HCT116 (cell line): ENCODE results near the gene THRAP3. TPM values are rescaled to one million over a fixed set of nuclear protein-coding genes. Genes with fewer than 3 reads are reported as not detected.

Source experiments
- ATAC-seq: fragments of 200-7000 bp; cut with Tn5 transposase; 2 replicates; pipeline ENCODE4 v1.9.1; 2020; ENCODE audit warnings: mild to moderate bottlenecking, moderate library complexity
- BruUV-seq: library from RNA; stranded (reverse); fragments of 400-500 nt; replicated peaks from 2 replicates; lab custom pipeline; 2021; lab: Mats Ljungman, UMichigan
- CTCF ChIA-PET: fragments of 300-600 bp; sonication (Branson Sonifier 250); formaldehyde crosslinking; loops from one replicate; lab custom pipeline; 2021; ENCODE audit warnings: antibody characterized with exemption; lab: Charles Lee
- POLR2A ChIA-PET: fragments of 300-600, 350-600 bp; sonication (Branson Sonifier 250); formaldehyde crosslinking; loops from one replicate; lab custom pipeline; 2021; ENCODE audit warnings: antibody characterized with exemption; lab: Charles Lee
- RAD21 ChIA-PET, 2 experiments: fragments of 300-600 bp; sonication (Branson Sonifier 250); formaldehyde crosslinking; loops; one replicate each; lab custom pipeline; 2023; ENCODE audit warnings: low total read pairs in 2 of 2; ENCODE audit not compliant: uncharacterized antibody in 2 of 2, unreplicated experiment in 2 of 2, low non-redundant PET in 1 of 2; lab: Charles Lee
- DNase-seq: peaks from one replicate; pipeline ENCODE4 v3.0.0-alpha.2; 2010; ENCODE audit warnings: low read depth, low spot score
- H2AFZ ChIP-seq: fragments of 200-600 bp; shearing (Covaris generic), sonication (generic); 2 replicates; pipeline ENCODE4 v1.6.1; 2017; ENCODE audit warnings: low read depth, mixed run types, mixed read lengths, antibody characterized with exemption, low read length; ENCODE audit not compliant: poor library complexity, severe bottlenecking
- H3K27ac ChIP-seq: 2 replicates; pipeline ENCODE4 v1.5.1; 2012; ENCODE audit warnings: low read depth, low read length
- H3K27me3 ChIP-seq: fragments of 200-600 bp; sonication (generic); 2 replicates; pipeline ENCODE4 v1.6.1; 2016; ENCODE audit warnings: mixed run types, low read length, mixed read lengths; ENCODE audit not compliant: insufficient read depth
- H3K36me3 ChIP-seq, 2 experiments: fragments of 200-500 bp in 1 of 2; fragments of 200-600 bp in 1 of 2; sonication (Bioruptor generic) in 1 of 2; sonication (generic) in 1 of 2; 2 replicates each; pipeline versions ENCODE4 v1.5.1 to v1.6.1; 2014 to 2016; ENCODE audit warnings: low read length in 2 of 2, inconsistent platforms in 1 of 2, mixed read lengths in 1 of 2, mixed run types in 1 of 2; ENCODE audit not compliant: insufficient read depth in 2 of 2, control insufficient read depth in 1 of 2
- H3K4me1 ChIP-seq, 2 experiments: fragments of 200-600 bp in 1 of 2; sonication (generic) in 1 of 2; 2 replicates each; pipeline versions ENCODE4 v1.5.1 to v1.6.1; 2012 to 2017; ENCODE audit warnings: low read length in 2 of 2, inconsistent platforms in 1 of 2, mild to moderate bottlenecking in 1 of 2, mixed read lengths in 1 of 2, mixed run types in 1 of 2, moderate library complexity in 1 of 2; ENCODE audit not compliant: insufficient read depth in 2 of 2, control insufficient read depth in 1 of 2
- H3K4me2 ChIP-seq: fragments of 200-600 bp; sonication (generic); 2 replicates; pipeline ENCODE4 v1.6.1; 2017; ENCODE audit warnings: mixed run types, low read length, mixed read lengths
- H3K4me3 ChIP-seq, 2 experiments: fragments of 200-600 bp in 1 of 2; sonication (generic) in 1 of 2; replicated peaks in 1 of 2; 2 replicates each; pipeline ENCODE4 v1.5.1; 2011 to 2016; ENCODE audit warnings: low read length in 2 of 2, control low read depth in 1 of 2, low read depth in 1 of 2, mild to moderate bottlenecking in 1 of 2, mixed read lengths in 1 of 2, mixed run types in 1 of 2
- H3K79me2 ChIP-seq: fragments of 200-600 bp; sonication (generic); 2 replicates; pipeline ENCODE4 v1.6.1; 2017; ENCODE audit warnings: mild to moderate bottlenecking, mixed run types, low read length, moderate library complexity, mixed read lengths; ENCODE audit not compliant: insufficient read depth
- H3K9ac ChIP-seq: fragments of 200-600 bp; sonication (generic); 2 replicates; pipeline ENCODE4 v1.6.1; 2016; ENCODE audit warnings: low read length, mixed read lengths
- H3K9me2 ChIP-seq: fragments of 200-600 bp; sonication (generic), shearing (Covaris generic); 2 replicates; pipeline ENCODE4 v1.6.1; 2017; ENCODE audit warnings: mixed run types, mild to moderate bottlenecking, moderate library complexity; ENCODE audit not compliant: insufficient read depth
- H3K9me3 ChIP-seq, 2 experiments: fragments of 200-500 bp in 1 of 2; fragments of 200-600 bp in 1 of 2; sonication (Bioruptor generic) in 1 of 2; sonication (generic) in 1 of 2; 2 replicates each; pipeline ENCODE4 v1.6.1; 2014 to 2017; ENCODE audit warnings: low read length in 2 of 2, mixed read lengths in 2 of 2, inconsistent platforms in 1 of 2, low read depth in 1 of 2, mild to moderate bottlenecking in 1 of 2, mixed run types in 1 of 2, moderate library complexity in 1 of 2; ENCODE audit not compliant: control insufficient read depth in 1 of 2, insufficient read depth in 1 of 2
- H4K20me1 ChIP-seq: fragments of 200-600 bp; sonication (generic), shearing (Covaris generic); 2 replicates; pipeline ENCODE4 v1.6.1; 2017; ENCODE audit warnings: mixed run types, mild to moderate bottlenecking, moderate library complexity; ENCODE audit not compliant: insufficient read depth
- CBX3 ChIP-seq: IDR thresholded peaks from 2 replicates; pipeline ENCODE4 v1.6.1; 2012; ENCODE audit warnings: low read depth
- CEBPB ChIP-seq: IDR thresholded peaks from 2 replicates; pipeline ENCODE4 v1.6.1; 2012; ENCODE audit warnings: low read depth
- ELF1 ChIP-seq: IDR thresholded peaks from 2 replicates; pipeline ENCODE4 v1.6.1; 2012; ENCODE audit warnings: low read depth, borderline replicate concordance
- EZH2 ChIP-seq: fragments of 200-600 bp; sonication (generic); IDR thresholded peaks from 2 replicates; pipeline ENCODE4 v1.6.1; 2017; ENCODE audit warnings: antibody characterized with exemption, mixed run types
- EZH2phosphoT487 ChIP-seq: fragments of 200-600 bp; IDR thresholded peaks from 2 replicates; pipeline ENCODE4 v1.6.1; 2018; ENCODE audit warnings: antibody characterized with exemption, borderline replicate concordance
- FOSL1 ChIP-seq: IDR thresholded peaks from 2 replicates; pipeline ENCODE4 v1.6.1; 2012; ENCODE audit warnings: low read depth
- JUND ChIP-seq: IDR thresholded peaks from 2 replicates; pipeline ENCODE4 v1.6.1; 2012
- POLR2A ChIP-seq: IDR thresholded peaks from 2 replicates; pipeline ENCODE4 v1.7.0; 2011; ENCODE audit warnings: borderline replicate concordance; ENCODE audit not compliant: insufficient read depth, insufficient read length; ENCODE audit errors: extremely low read depth
- POLR2AphosphoS5 ChIP-seq: IDR thresholded peaks from 2 replicates; pipeline ENCODE4 v1.6.1; 2011; ENCODE audit warnings: mild to moderate bottlenecking, low read depth, low read length, moderate library complexity
- SIN3A ChIP-seq: IDR thresholded peaks from 2 replicates; pipeline ENCODE4 v1.6.1; 2012; ENCODE audit warnings: low read depth
- SP1 ChIP-seq: IDR thresholded peaks from 2 replicates; pipeline ENCODE4 v1.6.1; 2012; ENCODE audit warnings: low read depth
- SRF ChIP-seq: IDR thresholded peaks from 2 replicates; pipeline ENCODE4 v1.6.1; 2012; ENCODE audit warnings: low read depth
- TCF7L2 ChIP-seq: IDR thresholded peaks from 2 replicates; pipeline ENCODE4 v1.7.0; 2011; ENCODE audit warnings: borderline replicate concordance, inconsistent platforms; ENCODE audit not compliant: insufficient read depth, insufficient read length; ENCODE audit errors: extremely low read depth
- YY1 ChIP-seq: IDR thresholded peaks from 2 replicates; pipeline ENCODE4 v1.6.1; 2011; ENCODE audit warnings: low read length, low read depth, moderate library complexity, mild to moderate bottlenecking; ENCODE audit not compliant: insufficient replicate concordance; ENCODE audit errors: extremely low read depth
- ZNF274 ChIP-seq: fragments of 200-500 bp; sonication (Bioruptor generic); IDR thresholded peaks from 2 replicates; pipeline ENCODE4 v1.6.1; 2014; ENCODE audit warnings: mild to moderate bottlenecking, low read depth, low read length, inconsistent platforms
- intact Hi-C: fragments of 100-400 bp; cut with micrococcal nuclease; formaldehyde crosslinking; loops from 2 replicates; pipeline ENCODE4 v1.10.0; 2022
- total RNA-seq: library from RNA; stranded (reverse); gene quantifications from one replicate; pipeline ENCODE4 v1.2.1, GENCODE V29; 2021; ENCODE audit not compliant: unreplicated experiment
- TF ChIP-seq, protein P1 (sequence below): IDR thresholded peaks from 2 replicates; pipeline ENCODE4 v1.6.1; 2012
- TF ChIP-seq, protein P2 (sequence below): IDR thresholded peaks from 2 replicates; pipeline ENCODE4 v1.6.1; 2012; ENCODE audit warnings: low read depth

The THRAP3 gene
- total RNA-seq, 1 experiment from 2014 or later, result 144 TPM

- H3K9ac ChIP-seq, result no peak overlapping the region
- no peaks in the 10 kb centered on the region for H3K27me3 ChIP-seq
- H3K4me1 ChIP-seq, result no peaks in the 10 kb centered on the region
- intact Hi-C loops, result no loop called here
- ChIA-PET POLR2A (no interaction called here), RAD21 (no interaction called here), CTCF (interaction anchor here (0.6 to 1.6 kb wide), 2 partner anchors 130 to 195 kb away, joined by 4 read pairs; partner anchors contain the start of genes TEKT2 and TRAPPC3)
- peaks cover 73% of the 10 kb centered on the region for H3K79me2 ChIP-seq
- BruUV-seq, result no TSS peak
- peaks cover 15 to 20% of the 10 kb centered on the region in 2 experiments for H3K36me3 ChIP-seq
- no peak overlapping the region for H2AFZ ChIP-seq
- no peak overlapping the region for H3K4me3 ChIP-seq
- H3K27ac ChIP-seq, result no peak overlapping the region
- ATAC-seq (no peak), DNase-seq (no peak)
- no peaks in the 10 kb centered on the region for H3K9me2 ChIP-seq
- TF ChIP-seq, protein P1, sequence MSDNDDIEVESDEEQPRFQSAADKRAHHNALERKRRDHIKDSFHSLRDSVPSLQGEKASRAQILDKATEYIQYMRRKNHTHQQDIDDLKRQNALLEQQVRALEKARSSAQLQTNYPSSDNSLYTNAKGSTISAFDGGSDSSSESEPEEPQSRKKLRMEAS, result no peak
- no peak for TF ChIP-seq YY1
- no peak for TF ChIP-seq TCF7L2
- no peak for TF ChIP-seq ZNF274
- TF ChIP-seq EZH2, result no peak
- TF ChIP-seq EZH2phosphoT487, result no peak
- TF ChIP-seq POLR2A, result no peak
- TF ChIP-seq SIN3A, result no peak
- TF ChIP-seq CBX3, result no peak
- no peak for TF ChIP-seq POLR2AphosphoS5
- TF ChIP-seq SP1, result no peak
- TF ChIP-seq JUND, result no peak
- no peak for TF ChIP-seq CEBPB
- no peak for TF ChIP-seq SRF
- TF ChIP-seq, protein P2, sequence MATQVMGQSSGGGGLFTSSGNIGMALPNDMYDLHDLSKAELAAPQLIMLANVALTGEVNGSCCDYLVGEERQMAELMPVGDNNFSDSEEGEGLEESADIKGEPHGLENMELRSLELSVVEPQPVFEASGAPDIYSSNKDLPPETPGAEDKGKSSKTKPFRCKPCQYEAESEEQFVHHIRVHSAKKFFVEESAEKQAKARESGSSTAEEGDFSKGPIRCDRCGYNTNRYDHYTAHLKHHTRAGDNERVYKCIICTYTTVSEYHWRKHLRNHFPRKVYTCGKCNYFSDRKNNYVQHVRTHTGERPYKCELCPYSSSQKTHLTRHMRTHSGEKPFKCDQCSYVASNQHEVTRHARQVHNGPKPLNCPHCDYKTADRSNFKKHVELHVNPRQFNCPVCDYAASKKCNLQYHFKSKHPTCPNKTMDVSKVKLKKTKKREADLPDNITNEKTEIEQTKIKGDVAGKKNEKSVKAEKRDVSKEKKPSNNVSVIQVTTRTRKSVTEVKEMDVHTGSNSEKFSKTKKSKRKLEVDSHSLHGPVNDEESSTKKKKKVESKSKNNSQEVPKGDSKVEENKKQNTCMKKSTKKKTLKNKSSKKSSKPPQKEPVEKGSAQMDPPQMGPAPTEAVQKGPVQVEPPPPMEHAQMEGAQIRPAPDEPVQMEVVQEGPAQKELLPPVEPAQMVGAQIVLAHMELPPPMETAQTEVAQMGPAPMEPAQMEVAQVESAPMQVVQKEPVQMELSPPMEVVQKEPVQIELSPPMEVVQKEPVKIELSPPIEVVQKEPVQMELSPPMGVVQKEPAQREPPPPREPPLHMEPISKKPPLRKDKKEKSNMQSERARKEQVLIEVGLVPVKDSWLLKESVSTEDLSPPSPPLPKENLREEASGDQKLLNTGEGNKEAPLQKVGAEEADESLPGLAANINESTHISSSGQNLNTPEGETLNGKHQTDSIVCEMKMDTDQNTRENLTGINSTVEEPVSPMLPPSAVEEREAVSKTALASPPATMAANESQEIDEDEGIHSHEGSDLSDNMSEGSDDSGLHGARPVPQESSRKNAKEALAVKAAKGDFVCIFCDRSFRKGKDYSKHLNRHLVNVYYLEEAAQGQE, result no peak
- no peak for TF ChIP-seq ELF1
- no peak for TF ChIP-seq FOSL1
- H3K9me3 ChIP-seq, result no peaks in the 10 kb centered on the region
- H4K20me1 ChIP-seq, result no peaks in the 10 kb centered on the region
- H3K4me2 ChIP-seq, result no peak overlapping the region
Measured at GRCh38 chr1:36279110-36279788, 55.0 kb downstream of the THRAP3 start.
